Astrocyte (in vitro differentiated cells and primary cell): ENCODE measurements around the gene PLCL1. TPM values are rescaled to one million over a fixed set of nuclear protein-coding genes. Genes with fewer than 3 reads are reported as not detected.

Experiments used
- DNase-seq: peaks from one replicate; pipeline ENCODE4 v3.0.0-alpha.2; 2010; ENCODE audit warnings: low read depth
- FAIRE-seq: peaks from 2 replicates; lab custom pipeline; 2011; peaks lifted over from hg19 to GRCh38; lab: Jason Lieb, UNC
- H2AFZ ChIP-seq: 2 replicates; pipeline ENCODE4 v1.6.0; 2012; ENCODE audit warnings: low read depth, low read length, inconsistent platforms
- H3K27ac ChIP-seq: 2 replicates; pipeline ENCODE4 v1.5.1; 2011; ENCODE audit warnings: low read depth, low read length, inconsistent platforms
- H3K27me3 ChIP-seq: 2 replicates; pipeline ENCODE4 v1.6.0; 2011; ENCODE audit warnings: low read length, inconsistent platforms; ENCODE audit not compliant: insufficient read depth
- H3K36me3 ChIP-seq: 2 replicates; pipeline ENCODE4 v1.5.1; 2011; ENCODE audit warnings: low read length, inconsistent platforms; ENCODE audit not compliant: insufficient read depth
- H3K4me1 ChIP-seq: 2 replicates; pipeline ENCODE4 v1.5.1; 2011; ENCODE audit warnings: low read length, inconsistent platforms; ENCODE audit not compliant: insufficient read depth
- H3K4me2 ChIP-seq: 2 replicates; pipeline ENCODE4 v1.6.0; 2012; ENCODE audit warnings: low read length, inconsistent platforms
- H3K4me3 ChIP-seq: 2 replicates; pipeline ENCODE4 v1.5.1; 2011; ENCODE audit warnings: low read depth, mild to moderate bottlenecking, low read length, inconsistent platforms; ENCODE audit not compliant: insufficient read depth
- H3K79me2 ChIP-seq: 2 replicates; pipeline ENCODE4 v1.6.0; 2012; ENCODE audit warnings: mild to moderate bottlenecking, low read length, inconsistent platforms; ENCODE audit not compliant: insufficient read depth
- H3K9ac ChIP-seq: 2 replicates; pipeline ENCODE4 v1.6.0; 2012; ENCODE audit warnings: mild to moderate bottlenecking, low read length, inconsistent platforms
- H3K9me3 ChIP-seq: 2 replicates; pipeline ENCODE4 v1.5.1; 2012; ENCODE audit warnings: low read depth, mild to moderate bottlenecking, low read length, inconsistent platforms; ENCODE audit not compliant: insufficient read depth
- H4K20me1 ChIP-seq: 2 replicates; pipeline ENCODE4 v1.6.0; 2012; ENCODE audit warnings: low read length, inconsistent platforms; ENCODE audit not compliant: insufficient read depth
- H3K27ac Mint-ChIP-seq: one replicate; pipeline ENCODE4 v1.8.0; 2021; ENCODE audit warnings: mild to moderate bottlenecking, mixed read lengths; ENCODE audit not compliant: unreplicated experiment
- H3K27me3 Mint-ChIP-seq: one replicate; pipeline ENCODE4 v1.8.0; 2021; ENCODE audit warnings: low read depth, mixed read lengths; ENCODE audit not compliant: unreplicated experiment
- H3K36me3 Mint-ChIP-seq: one replicate; pipeline ENCODE4 v1.8.0; 2021; ENCODE audit warnings: low read depth, mixed read lengths; ENCODE audit not compliant: unreplicated experiment
- H3K4me1 Mint-ChIP-seq: one replicate; pipeline ENCODE4 v1.8.0; 2021; ENCODE audit warnings: low read depth, mixed read lengths; ENCODE audit not compliant: unreplicated experiment
- H3K4me3 Mint-ChIP-seq: one replicate; pipeline ENCODE4 v1.8.0; 2021; ENCODE audit warnings: mild to moderate bottlenecking, moderate library complexity, mixed read lengths; ENCODE audit not compliant: unreplicated experiment
- H3K9me3 Mint-ChIP-seq: one replicate; pipeline ENCODE4 v1.8.0; 2021; ENCODE audit warnings: mild to moderate bottlenecking, mixed read lengths; ENCODE audit not compliant: unreplicated experiment
- EZH2 ChIP-seq: IDR thresholded peaks from 2 replicates; pipeline ENCODE4 v1.6.1; 2012; ENCODE audit warnings: mild to moderate bottlenecking, low read length, inconsistent platforms; ENCODE audit not compliant: insufficient read depth
- total RNA-seq: library from RNA; stranded (reverse); gene quantifications from 2 replicates; pipeline ENCODE4 v1.2.1, GENCODE V29; 2021
- TF ChIP-seq, protein P1 (sequence below): IDR thresholded peaks from 2 replicates; pipeline ENCODE4 v1.5.1; 2011; ENCODE audit warnings: low read depth, mild to moderate bottlenecking, inconsistent platforms, low read length, moderate library complexity; ENCODE audit not compliant: insufficient read depth

Gene PLCL1
- total RNA-seq, 1 donor from 2014 or later = 0.84 TPM

DNA sequence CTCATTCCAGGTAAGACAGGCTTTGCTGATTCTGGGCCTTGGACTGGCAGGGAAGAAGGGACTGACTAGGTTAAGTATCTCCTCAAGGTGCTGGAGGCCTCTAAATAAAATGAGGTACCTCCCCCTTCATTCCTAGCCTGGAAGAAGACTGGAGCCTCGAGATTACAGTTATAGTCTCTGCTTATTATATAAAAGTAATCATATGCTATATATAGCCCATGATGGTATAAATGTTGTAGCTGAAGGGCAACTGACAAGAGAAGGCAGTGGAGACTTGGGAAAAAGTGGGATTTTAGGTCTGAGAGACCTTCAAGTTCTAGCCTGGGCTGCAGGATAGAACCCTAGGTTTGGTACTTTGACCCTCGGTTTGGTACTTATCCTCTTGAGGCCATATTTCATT is 248.3 kb downstream of the PLCL1 start:
- no peaks in the 10 kb centered on the region for H3K79me2 ChIP-seq
- no peaks in the 10 kb centered on the region for H3K36me3 Mint-ChIP-seq
- H3K4me2 ChIP-seq = no peak overlapping the region
- H3K4me1 Mint-ChIP-seq = no peaks in the 10 kb centered on the region
- no peak overlapping the region for H3K4me3 ChIP-seq
- H3K4me3 Mint-ChIP-seq = no peak overlapping the region
- H3K9ac ChIP-seq = no peak overlapping the region
- no peaks in the 10 kb centered on the region for H3K4me1 ChIP-seq
- TF ChIP-seq, protein P1, sequence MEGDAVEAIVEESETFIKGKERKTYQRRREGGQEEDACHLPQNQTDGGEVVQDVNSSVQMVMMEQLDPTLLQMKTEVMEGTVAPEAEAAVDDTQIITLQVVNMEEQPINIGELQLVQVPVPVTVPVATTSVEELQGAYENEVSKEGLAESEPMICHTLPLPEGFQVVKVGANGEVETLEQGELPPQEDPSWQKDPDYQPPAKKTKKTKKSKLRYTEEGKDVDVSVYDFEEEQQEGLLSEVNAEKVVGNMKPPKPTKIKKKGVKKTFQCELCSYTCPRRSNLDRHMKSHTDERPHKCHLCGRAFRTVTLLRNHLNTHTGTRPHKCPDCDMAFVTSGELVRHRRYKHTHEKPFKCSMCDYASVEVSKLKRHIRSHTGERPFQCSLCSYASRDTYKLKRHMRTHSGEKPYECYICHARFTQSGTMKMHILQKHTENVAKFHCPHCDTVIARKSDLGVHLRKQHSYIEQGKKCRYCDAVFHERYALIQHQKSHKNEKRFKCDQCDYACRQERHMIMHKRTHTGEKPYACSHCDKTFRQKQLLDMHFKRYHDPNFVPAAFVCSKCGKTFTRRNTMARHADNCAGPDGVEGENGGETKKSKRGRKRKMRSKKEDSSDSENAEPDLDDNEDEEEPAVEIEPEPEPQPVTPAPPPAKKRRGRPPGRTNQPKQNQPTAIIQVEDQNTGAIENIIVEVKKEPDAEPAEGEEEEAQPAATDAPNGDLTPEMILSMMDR = no peak
- TF ChIP-seq EZH2 = no peak
- H3K27me3 Mint-ChIP-seq = peaks cover 3% of the 10 kb centered on the region
- no peaks in the 10 kb centered on the region for H3K9me3 Mint-ChIP-seq
- no peaks in the 10 kb centered on the region for H3K36me3 ChIP-seq
- no peaks in the 10 kb centered on the region for H3K27me3 ChIP-seq
- no peaks in the 10 kb centered on the region for H3K9me3 ChIP-seq
- no peak overlapping the region for H3K27ac Mint-ChIP-seq
- no peaks in the 10 kb centered on the region for H4K20me1 ChIP-seq
- H3K27ac ChIP-seq = no peak overlapping the region
- FAIRE-seq (no peak), DNase-seq (no peak)
- H2AFZ ChIP-seq = no peak overlapping the region

DNA sequence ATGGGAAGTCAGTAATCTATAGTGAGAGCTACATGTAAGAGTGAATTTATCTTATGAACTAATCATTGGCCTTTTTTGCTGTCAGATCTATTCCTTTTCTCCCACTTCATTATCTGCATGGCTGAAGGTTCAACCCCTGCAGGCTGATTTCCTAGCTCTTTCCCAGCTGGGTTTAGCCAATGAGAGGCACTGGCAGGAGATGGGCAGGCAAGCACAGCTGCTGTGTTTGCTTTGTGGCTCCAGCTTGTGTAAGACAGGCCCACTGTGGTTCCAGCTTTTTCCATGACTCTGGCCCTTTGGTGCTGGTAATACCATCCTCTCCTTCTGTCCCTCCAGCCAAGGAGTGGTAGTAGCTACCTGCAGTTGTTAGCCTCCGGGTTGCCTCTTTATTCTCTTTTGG is 248.8 kb downstream of the PLCL1 start:
- H3K9ac ChIP-seq = no peak overlapping the region
- Mint-ChIP-seq H3K36me3 (no peaks in the 10 kb centered on the region), H3K4me1 (no peaks in the 10 kb centered on the region), H3K27me3 (peaks cover 3% of the 10 kb centered on the region), H3K4me3 (no peak overlapping the region), H3K9me3 (no peaks in the 10 kb centered on the region), H3K27ac (no peak overlapping the region)
- no peaks in the 10 kb centered on the region for H3K36me3 ChIP-seq
- no peak for TF ChIP-seq EZH2
- TF ChIP-seq, protein P1 = no peak
- no peaks in the 10 kb centered on the region for H3K27me3 ChIP-seq
- H3K9me3 ChIP-seq = no peaks in the 10 kb centered on the region
- H3K4me1 ChIP-seq = no peaks in the 10 kb centered on the region
- H2AFZ ChIP-seq = no peak overlapping the region
- FAIRE-seq (no peak), DNase-seq (no peak)
- no peak overlapping the region for H3K4me2 ChIP-seq
- no peak overlapping the region for H3K27ac ChIP-seq
- no peaks in the 10 kb centered on the region for H3K79me2 ChIP-seq
- no peak overlapping the region for H3K4me3 ChIP-seq
- no peaks in the 10 kb centered on the region for H4K20me1 ChIP-seq

DNA sequence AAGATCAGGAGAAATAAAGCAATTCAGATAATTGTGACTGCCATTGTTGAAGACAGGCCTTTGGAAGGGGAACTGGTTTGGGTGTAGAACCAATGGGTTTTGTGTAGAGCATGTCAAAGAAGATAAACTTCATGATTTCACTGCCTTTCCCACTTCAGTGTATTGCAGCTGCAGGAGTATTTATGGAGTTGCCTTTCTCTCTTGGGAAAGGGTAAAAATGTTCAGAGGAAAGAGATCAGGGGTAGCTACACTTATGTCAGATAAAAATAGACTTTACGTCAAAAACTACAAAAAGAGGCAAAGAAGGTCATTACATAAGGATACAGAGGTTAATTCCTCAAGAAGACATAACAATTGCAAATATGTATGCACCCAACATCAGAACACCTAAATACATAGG is 249.4 kb downstream of the PLCL1 start:
- no peaks in the 10 kb centered on the region for H4K20me1 ChIP-seq
- no peak overlapping the region for H3K27ac ChIP-seq
- Mint-ChIP-seq H3K4me3 (no peak overlapping the region), H3K36me3 (no peaks in the 10 kb centered on the region), H3K9me3 (no peaks in the 10 kb centered on the region), H3K27ac (no peak overlapping the region), H3K27me3 (peaks cover 3% of the 10 kb centered on the region), H3K4me1 (no peaks in the 10 kb centered on the region)
- H2AFZ ChIP-seq = no peak overlapping the region
- H3K9ac ChIP-seq = no peak overlapping the region
- H3K36me3 ChIP-seq = no peaks in the 10 kb centered on the region
- TF ChIP-seq EZH2 = no peak
- TF ChIP-seq, protein P1 = no peak
- no peak overlapping the region for H3K4me3 ChIP-seq
- no peak for FAIRE-seq
- H3K4me2 ChIP-seq = no peak overlapping the region
- no peak for DNase-seq
- H3K9me3 ChIP-seq = no peaks in the 10 kb centered on the region
- no peaks in the 10 kb centered on the region for H3K79me2 ChIP-seq
- H3K27me3 ChIP-seq = no peaks in the 10 kb centered on the region
- H3K4me1 ChIP-seq = no peaks in the 10 kb centered on the region
